Measurements from ENCODE around the gene TFDP2. TPM values are rescaled to one million over a fixed set of nuclear protein-coding genes. Genes with fewer than 3 reads are reported as not detected.

Gene TFDP2
- total RNA-seq, 1 experiment from 2014 or later = 48.2 TPM

DNA sequence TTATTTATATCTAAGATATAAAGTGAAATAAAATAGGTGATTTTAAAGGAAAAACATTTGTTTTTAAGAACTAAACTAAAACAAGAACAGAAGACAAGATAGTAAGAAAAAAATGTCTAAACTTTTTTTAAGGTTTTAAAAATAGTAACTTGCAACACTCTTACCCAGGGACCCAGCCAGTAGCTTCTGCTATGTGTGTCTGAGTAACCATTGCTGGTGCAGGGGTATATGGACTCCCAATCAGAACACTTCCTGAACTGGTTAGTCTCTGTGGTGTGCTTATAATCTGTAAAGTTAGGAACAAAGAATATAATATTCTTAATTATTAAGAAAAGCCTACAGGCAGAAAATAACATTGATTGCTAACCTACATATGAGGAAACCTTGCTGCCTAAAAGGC lies 154.5 kb downstream of the TFDP2 start:
- ChIA-PET CTCF (no interaction called here), POLR2A (no interaction called here)
- no peak overlapping the region for H3K4me3 Mint-ChIP-seq
- H3K27me3 Mint-ChIP-seq (ENCODE audit: low read depth) = no peaks in the 10 kb centered on the region
- H3K9me3 Mint-ChIP-seq = no peaks in the 10 kb centered on the region
- no peak overlapping the region for H3K27ac Mint-ChIP-seq
- no peak for DNase-seq (ENCODE audit: low spot score)
- no peaks in the 10 kb centered on the region; the same call in 1 of the 2 replicates for H3K36me3 Mint-ChIP-seq
- no peak for TF ChIP-seq KAT7 (CRISPR knock-in tag; IDR thresholded peaks at IDR 0.05; ENCODE audit: borderline replicate concordance)
- TF ChIP-seq, protein P1, sequence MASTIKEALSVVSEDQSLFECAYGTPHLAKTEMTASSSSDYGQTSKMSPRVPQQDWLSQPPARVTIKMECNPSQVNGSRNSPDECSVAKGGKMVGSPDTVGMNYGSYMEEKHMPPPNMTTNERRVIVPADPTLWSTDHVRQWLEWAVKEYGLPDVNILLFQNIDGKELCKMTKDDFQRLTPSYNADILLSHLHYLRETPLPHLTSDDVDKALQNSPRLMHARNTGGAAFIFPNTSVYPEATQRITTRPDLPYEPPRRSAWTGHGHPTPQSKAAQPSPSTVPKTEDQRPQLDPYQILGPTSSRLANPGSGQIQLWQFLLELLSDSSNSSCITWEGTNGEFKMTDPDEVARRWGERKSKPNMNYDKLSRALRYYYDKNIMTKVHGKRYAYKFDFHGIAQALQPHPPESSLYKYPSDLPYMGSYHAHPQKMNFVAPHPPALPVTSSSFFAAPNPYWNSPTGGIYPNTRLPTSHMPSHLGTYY (CRISPR knock-in tag; IDR thresholded peaks at IDR 0.05) = no peak
- TF ChIP-seq ZNF423 (CRISPR knock-in tag; IDR thresholded peaks at IDR 0.05) = no peak
- TF ChIP-seq, protein P2, sequence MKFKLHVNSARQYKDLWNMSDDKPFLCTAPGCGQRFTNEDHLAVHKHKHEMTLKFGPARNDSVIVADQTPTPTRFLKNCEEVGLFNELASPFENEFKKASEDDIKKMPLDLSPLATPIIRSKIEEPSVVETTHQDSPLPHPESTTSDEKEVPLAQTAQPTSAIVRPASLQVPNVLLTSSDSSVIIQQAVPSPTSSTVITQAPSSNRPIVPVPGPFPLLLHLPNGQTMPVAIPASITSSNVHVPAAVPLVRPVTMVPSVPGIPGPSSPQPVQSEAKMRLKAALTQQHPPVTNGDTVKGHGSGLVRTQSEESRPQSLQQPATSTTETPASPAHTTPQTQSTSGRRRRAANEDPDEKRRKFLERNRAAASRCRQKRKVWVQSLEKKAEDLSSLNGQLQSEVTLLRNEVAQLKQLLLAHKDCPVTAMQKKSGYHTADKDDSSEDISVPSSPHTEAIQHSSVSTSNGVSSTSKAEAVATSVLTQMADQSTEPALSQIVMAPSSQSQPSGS (CRISPR knock-in tag; IDR thresholded peaks at IDR 0.05; ENCODE audit: borderline replicate concordance, low read depth) = no peak
- TF ChIP-seq GABPB1 (CRISPR knock-in tag; IDR thresholded peaks at IDR 0.05) = no peak
- TF ChIP-seq, protein P3, sequence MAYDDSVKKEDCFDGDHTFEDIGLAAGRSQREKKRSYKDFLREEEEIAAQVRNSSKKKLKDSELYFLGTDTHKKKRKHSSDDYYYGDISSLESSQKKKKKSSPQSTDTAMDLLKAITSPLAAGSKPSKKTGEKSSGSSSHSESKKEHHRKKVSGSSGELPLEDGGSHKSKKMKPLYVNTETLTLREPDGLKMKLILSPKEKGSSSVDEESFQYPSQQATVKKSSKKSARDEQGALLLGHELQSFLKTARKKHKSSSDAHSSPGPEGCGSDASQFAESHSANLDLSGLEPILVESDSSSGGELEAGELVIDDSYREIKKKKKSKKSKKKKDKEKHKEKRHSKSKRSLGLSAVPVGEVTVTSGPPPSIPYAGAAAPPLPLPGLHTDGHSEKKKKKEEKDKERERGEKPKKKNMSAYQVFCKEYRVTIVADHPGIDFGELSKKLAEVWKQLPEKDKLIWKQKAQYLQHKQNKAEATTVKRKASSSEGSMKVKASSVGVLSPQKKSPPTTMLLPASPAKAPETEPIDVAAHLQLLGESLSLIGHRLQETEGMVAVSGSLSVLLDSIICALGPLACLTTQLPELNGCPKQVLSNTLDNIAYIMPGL (CRISPR knock-in tag; IDR thresholded peaks at IDR 0.05) = no peak
- no peak for TF ChIP-seq FOXJ3 (CRISPR knock-in tag; IDR thresholded peaks at IDR 0.05; ENCODE audit: borderline replicate concordance)
- no peak for TF ChIP-seq ZNF263 (CRISPR knock-in tag; IDR thresholded peaks at IDR 0.05; ENCODE audit: low read depth)
- no peak for TF ChIP-seq EMX1 (CRISPR knock-in tag; IDR thresholded peaks at IDR 0.05)
- TF ChIP-seq NR3C1 (CRISPR knock-in tag; conservative IDR thresholded peaks at IDR 0.05; ENCODE audit: low read depth) = no peak
- TF ChIP-seq, protein P4, sequence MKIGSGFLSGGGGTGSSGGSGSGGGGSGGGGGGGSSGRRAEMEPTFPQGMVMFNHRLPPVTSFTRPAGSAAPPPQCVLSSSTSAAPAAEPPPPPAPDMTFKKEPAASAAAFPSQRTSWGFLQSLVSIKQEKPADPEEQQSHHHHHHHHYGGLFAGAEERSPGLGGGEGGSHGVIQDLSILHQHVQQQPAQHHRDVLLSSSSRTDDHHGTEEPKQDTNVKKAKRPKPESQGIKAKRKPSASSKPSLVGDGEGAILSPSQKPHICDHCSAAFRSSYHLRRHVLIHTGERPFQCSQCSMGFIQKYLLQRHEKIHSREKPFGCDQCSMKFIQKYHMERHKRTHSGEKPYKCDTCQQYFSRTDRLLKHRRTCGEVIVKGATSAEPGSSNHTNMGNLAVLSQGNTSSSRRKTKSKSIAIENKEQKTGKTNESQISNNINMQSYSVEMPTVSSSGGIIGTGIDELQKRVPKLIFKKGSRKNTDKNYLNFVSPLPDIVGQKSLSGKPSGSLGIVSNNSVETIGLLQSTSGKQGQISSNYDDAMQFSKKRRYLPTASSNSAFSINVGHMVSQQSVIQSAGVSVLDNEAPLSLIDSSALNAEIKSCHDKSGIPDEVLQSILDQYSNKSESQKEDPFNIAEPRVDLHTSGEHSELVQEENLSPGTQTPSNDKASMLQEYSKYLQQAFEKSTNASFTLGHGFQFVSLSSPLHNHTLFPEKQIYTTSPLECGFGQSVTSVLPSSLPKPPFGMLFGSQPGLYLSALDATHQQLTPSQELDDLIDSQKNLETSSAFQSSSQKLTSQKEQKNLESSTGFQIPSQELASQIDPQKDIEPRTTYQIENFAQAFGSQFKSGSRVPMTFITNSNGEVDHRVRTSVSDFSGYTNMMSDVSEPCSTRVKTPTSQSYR (CRISPR knock-in tag; IDR thresholded peaks at IDR 0.05) = no peak
- TF ChIP-seq, protein P5, sequence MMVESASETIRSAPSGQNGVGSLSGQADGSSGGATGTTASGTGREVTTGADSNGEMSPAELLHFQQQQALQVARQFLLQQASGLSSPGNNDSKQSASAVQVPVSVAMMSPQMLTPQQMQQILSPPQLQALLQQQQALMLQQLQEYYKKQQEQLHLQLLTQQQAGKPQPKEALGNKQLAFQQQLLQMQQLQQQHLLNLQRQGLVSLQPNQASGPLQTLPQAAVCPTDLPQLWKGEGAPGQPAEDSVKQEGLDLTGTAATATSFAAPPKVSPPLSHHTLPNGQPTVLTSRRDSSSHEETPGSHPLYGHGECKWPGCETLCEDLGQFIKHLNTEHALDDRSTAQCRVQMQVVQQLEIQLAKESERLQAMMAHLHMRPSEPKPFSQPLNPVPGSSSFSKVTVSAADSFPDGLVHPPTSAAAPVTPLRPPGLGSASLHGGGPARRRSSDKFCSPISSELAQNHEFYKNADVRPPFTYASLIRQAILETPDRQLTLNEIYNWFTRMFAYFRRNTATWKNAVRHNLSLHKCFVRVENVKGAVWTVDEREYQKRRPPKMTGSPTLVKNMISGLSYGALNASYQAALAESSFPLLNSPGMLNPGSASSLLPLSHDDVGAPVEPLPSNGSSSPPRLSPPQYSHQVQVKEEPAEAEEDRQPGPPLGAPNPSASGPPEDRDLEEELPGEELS (CRISPR knock-in tag; IDR thresholded peaks at IDR 0.05) = no peak
- no peak for TF ChIP-seq TCF7 (CRISPR knock-in tag; IDR thresholded peaks at IDR 0.05; ENCODE audit: low read depth)
- TF ChIP-seq ATF1 (CRISPR knock-in tag; IDR thresholded peaks at IDR 0.05) = no peak
- H3K4me1 Mint-ChIP-seq = peaks cover 15% of the 10 kb centered on the region
- no peak for ATAC-seq

DNA sequence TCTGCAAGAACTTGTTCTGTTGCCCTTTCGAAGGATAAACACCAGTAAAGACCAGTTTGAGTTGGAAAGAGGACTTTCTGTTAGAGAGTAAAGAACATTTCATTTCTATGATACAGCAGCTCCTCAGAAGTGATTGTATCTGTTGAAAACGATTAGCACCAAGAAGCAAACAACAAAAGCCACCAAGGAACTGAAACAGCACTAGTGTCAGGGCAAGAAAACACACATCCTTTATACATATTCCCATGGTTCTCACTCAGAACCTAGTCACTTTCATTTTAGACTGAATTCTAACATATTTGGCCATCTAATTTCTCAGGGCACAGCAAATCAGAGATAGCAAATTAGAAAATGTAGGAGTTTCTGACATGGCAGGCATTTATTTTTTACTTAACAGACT lies 156.8 kb downstream of the TFDP2 start:
- Mint-ChIP-seq H3K4me1 (peaks cover 13% of the 10 kb centered on the region), H3K4me3 (no peak overlapping the region), H3K36me3 (peaks cover 4% of the 10 kb centered on the region; the same call in 1 of the 2 replicates), H3K27ac (peak overlapping the region; percentile 42; the same call in 1 of the 2 replicates), H3K27me3 (ENCODE audit: low read depth) (no peaks in the 10 kb centered on the region), H3K9me3 (no peaks in the 10 kb centered on the region)
- CTCF ChIA-PET = no interaction called here
- POLR2A ChIA-PET = no interaction called here
- ATAC-seq (no peak), DNase-seq (ENCODE audit: low spot score) (no peak)
- TF ChIP-seq, protein P6, sequence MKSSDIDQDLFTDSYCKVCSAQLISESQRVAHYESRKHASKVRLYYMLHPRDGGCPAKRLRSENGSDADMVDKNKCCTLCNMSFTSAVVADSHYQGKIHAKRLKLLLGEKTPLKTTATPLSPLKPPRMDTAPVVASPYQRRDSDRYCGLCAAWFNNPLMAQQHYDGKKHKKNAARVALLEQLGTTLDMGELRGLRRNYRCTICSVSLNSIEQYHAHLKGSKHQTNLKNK (CRISPR knock-in tag; IDR thresholded peaks at IDR 0.05) = no peak
- TF ChIP-seq CBFB (CRISPR knock-in tag; IDR thresholded peaks at IDR 0.05; ENCODE audit: low read depth) (no peak), SMAD4 (CRISPR knock-in tag; IDR thresholded peaks at IDR 0.05) (no peak), GRHL2 (CRISPR knock-in tag; IDR thresholded peaks at IDR 0.05; ENCODE audit: insufficient replicate concordance, severe bottlenecking) (no peak), RELA (CRISPR knock-in tag; IDR thresholded peaks at IDR 0.05; ENCODE audit: borderline replicate concordance) (no peak), SP1 (CRISPR knock-in tag; conservative IDR thresholded peaks at IDR 0.05) (no peak)
- TF ChIP-seq, protein P5 (CRISPR knock-in tag; IDR thresholded peaks at IDR 0.05) = no peak
- TF ChIP-seq, protein P7, sequence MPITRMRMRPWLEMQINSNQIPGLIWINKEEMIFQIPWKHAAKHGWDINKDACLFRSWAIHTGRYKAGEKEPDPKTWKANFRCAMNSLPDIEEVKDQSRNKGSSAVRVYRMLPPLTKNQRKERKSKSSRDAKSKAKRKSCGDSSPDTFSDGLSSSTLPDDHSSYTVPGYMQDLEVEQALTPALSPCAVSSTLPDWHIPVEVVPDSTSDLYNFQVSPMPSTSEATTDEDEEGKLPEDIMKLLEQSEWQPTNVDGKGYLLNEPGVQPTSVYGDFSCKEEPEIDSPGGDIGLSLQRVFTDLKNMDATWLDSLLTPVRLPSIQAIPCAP (CRISPR knock-in tag; IDR thresholded peaks at IDR 0.05) = no peak

Data from WTC11 (cell line).